Endothelial cell of umbilical vein (primary cell): ENCODE data around the gene TRAPPC8. TPM values are rescaled to one million over a fixed set of nuclear protein-coding genes. Genes with fewer than 3 reads are reported as not detected.

Source experiments
- BruUV-seq: library from RNA; stranded (reverse); fragments of 400-500 nt; replicated peaks from 2 replicates; lab custom pipeline; 2021; lab: Mats Ljungman, UMichigan
- CTCF ChIA-PET: fragments of 300-600, 350-600 bp; sonication (Branson Sonifier 250); formaldehyde crosslinking; loops from one replicate; lab custom pipeline; 2021; ENCODE audit warnings: antibody characterized with exemption, inconsistent platforms; lab: Charles Lee
- POLR2A ChIA-PET: fragments of 300-600, 350-600 bp; sonication (Branson Sonifier 250); formaldehyde crosslinking; loops from one replicate; lab custom pipeline; 2021; ENCODE audit warnings: antibody characterized with exemption, inconsistent platforms; lab: Charles Lee
- DNase-seq: peaks from one replicate; pipeline ENCODE4 v3.0.0-alpha.2; 2011; ENCODE audit warnings: low read depth, low spot score
- FAIRE-seq: peaks from 2 replicates; lab custom pipeline; 2011; peaks lifted over from hg19 to GRCh38; lab: Jason Lieb, UNC
- H2AFZ ChIP-seq: 2 replicates; pipeline ENCODE4 v1.6.0; 2012; ENCODE audit warnings: low read depth, low read length, control low read depth, inconsistent platforms
- H3K27ac ChIP-seq: 2 replicates; pipeline ENCODE4 v1.5.1; 2011; ENCODE audit warnings: low read depth, mild to moderate bottlenecking, control low read depth, low read length, moderate library complexity; ENCODE audit not compliant: insufficient read depth
- H3K27me3 ChIP-seq, 2 experiments: 2 replicates each; pipeline versions ENCODE4 v1.6.0 to v1.6.1; 2011; ENCODE audit warnings: low read length in 2 of 2, mixed read lengths in 1 of 2; ENCODE audit not compliant: control insufficient read depth in 2 of 2, insufficient read depth in 2 of 2
- H3K36me3 ChIP-seq, 2 experiments: 2 replicates in 1 of 2; 3 replicates in 1 of 2; pipeline ENCODE4 v1.5.1; 2011; ENCODE audit warnings: low read length in 2 of 2, mild to moderate bottlenecking in 1 of 2, moderate library complexity in 1 of 2; ENCODE audit not compliant: control insufficient read depth in 2 of 2, insufficient read depth in 2 of 2; ENCODE audit errors: extremely low read depth in 1 of 2
- H3K4me1 ChIP-seq: 3 replicates; pipeline ENCODE4 v1.5.1; 2011; ENCODE audit warnings: mild to moderate bottlenecking, low read length; ENCODE audit not compliant: control insufficient read depth, insufficient read depth; ENCODE audit errors: extremely low read depth
- H3K4me2 ChIP-seq: 2 replicates; pipeline ENCODE4 v1.6.1; 2011; ENCODE audit warnings: low read length, control low read depth, mixed read lengths; ENCODE audit not compliant: insufficient read depth
- H3K4me3 ChIP-seq, 3 experiments: fragments of 200-600 bp in 1 of 3; sonication (generic), shearing (Covaris generic) in 1 of 3; replicated peaks in 1 of 3; 2 replicates each; pipeline ENCODE4 v1.5.1; 2011 to 2016; ENCODE audit warnings: control low read depth in 3 of 3, low read length in 3 of 3, mild to moderate bottlenecking in 2 of 3, inconsistent platforms in 1 of 3, low read depth in 1 of 3, moderate library complexity in 1 of 3; ENCODE audit not compliant: insufficient read depth in 1 of 3
- H3K79me2 ChIP-seq: 2 replicates; pipeline ENCODE4 v1.6.0; 2012; ENCODE audit warnings: low read length, inconsistent platforms; ENCODE audit not compliant: control insufficient read depth, insufficient read depth
- H3K9ac ChIP-seq: replicated peaks from 2 replicates; pipeline ENCODE3; 2011; ENCODE audit warnings: low read length, control low read depth; ENCODE audit not compliant: insufficient read depth; ENCODE audit errors: extremely low read depth
- H3K9me1 ChIP-seq: replicated peaks from 3 replicates; pipeline ENCODE4 v1.6.0; 2011; ENCODE audit warnings: mild to moderate bottlenecking, low read length; ENCODE audit not compliant: control insufficient read depth, insufficient read depth; ENCODE audit errors: extremely low read depth
- H3K9me3 ChIP-seq: replicated peaks from 2 replicates; pipeline ENCODE4 v1.5.1; 2012; ENCODE audit warnings: low read length, inconsistent platforms; ENCODE audit not compliant: control insufficient read depth, insufficient read depth
- H4K20me1 ChIP-seq: replicated peaks from 2 replicates; pipeline ENCODE3; 2011; ENCODE audit warnings: mild to moderate bottlenecking, low read length; ENCODE audit not compliant: control insufficient read depth, insufficient read depth; ENCODE audit errors: extremely low read depth
- CTCF ChIP-seq, 2 donors: IDR thresholded peaks; 1 replicate in 1 of 2; 2 replicates in 1 of 2; pipeline ENCODE4 v1.5.1; 2011; ENCODE audit warnings: low read length in 2 of 2, mild to moderate bottlenecking in 2 of 2, moderate library complexity in 2 of 2, control low read depth in 1 of 2, inconsistent platforms in 1 of 2, low read depth in 1 of 2; ENCODE audit not compliant: insufficient read depth in 1 of 2; ENCODE audit errors: extremely low read depth in 1 of 2
- EZH2 ChIP-seq: IDR thresholded peaks from 2 replicates; pipeline ENCODE4 v1.6.1; 2012; ENCODE audit warnings: borderline replicate concordance, low read depth, mild to moderate bottlenecking, moderate library complexity, low read length, inconsistent platforms; ENCODE audit not compliant: severe bottlenecking
- FOS ChIP-seq: IDR thresholded peaks from 2 replicates; pipeline ENCODE4 v1.6.1; 2011; ENCODE audit warnings: mild to moderate bottlenecking, low read length, moderate library complexity, borderline replicate concordance; ENCODE audit not compliant: insufficient read depth
- GATA2 ChIP-seq: IDR thresholded peaks from 2 replicates; pipeline ENCODE4 v1.7.0; 2011; ENCODE audit warnings: low read depth, mild to moderate bottlenecking, moderate library complexity, mixed read lengths, low read length; ENCODE audit not compliant: insufficient read length, insufficient read depth
- JUN ChIP-seq: IDR thresholded peaks from 2 replicates; pipeline ENCODE4 v1.6.1; 2011; ENCODE audit warnings: borderline replicate concordance, low read depth; ENCODE audit not compliant: insufficient read length, insufficient read depth
- MAX ChIP-seq: IDR thresholded peaks from 2 replicates; pipeline ENCODE4 v1.6.1; 2011; ENCODE audit not compliant: insufficient read depth, insufficient read length
- MYC ChIP-seq: IDR thresholded peaks from one replicate; pipeline ENCODE4 v1.6.1; 2011; ENCODE audit warnings: mild to moderate bottlenecking, low read depth, low read length
- POLR2A ChIP-seq: IDR thresholded peaks from 2 replicates; pipeline ENCODE4 v1.6.1; 2012; ENCODE audit warnings: low read depth, mild to moderate bottlenecking, control low read depth, low read length
- POLR2AphosphoS5 ChIP-seq: IDR thresholded peaks from 2 replicates; pipeline ENCODE4 v1.6.1; 2012; ENCODE audit warnings: low read depth, mild to moderate bottlenecking, control low read depth, low read length, moderate library complexity; ENCODE audit not compliant: insufficient read depth
- dilution Hi-C: fragments of 300-500 bp; cut with MboI; formaldehyde crosslinking; loops from one replicate; pipeline ENCODE4 v1.15.0; 2019; ENCODE audit warnings: low sequenced_read_pairs; ENCODE audit not compliant: extremely low pct_ligation_motif_present
- intact Hi-C: fragments of 100-400 bp; cut with micrococcal nuclease; formaldehyde crosslinking; loops from one replicate; pipeline ENCODE4 v1.10.0; 2022
- polyA plus RNA-seq, 4 experiments: library from polyadenylated mRNA; depleted of rRNA in 3 of 4; stranded (reverse) in 3 of 4; unstranded in 1 of 4; fragments of >200 nt; gene quantifications; 2 replicates each; pipeline versions ENCODE4 v1.2.1 to v1.2.3, GENCODE V29; 2011 to 2012; ENCODE audit warnings: missing spikeins in 1 of 4
- total RNA-seq: library from RNA; stranded (reverse); gene quantifications from 2 replicates; pipeline ENCODE4 v1.2.3, GENCODE V29; 2021

TRAPPC8 gene
- total and polyA plus RNA-seq, 2 donors (not counting 3 experiments of a cell fraction or from before 2014, with no cell fraction given) = 25.0 to 30.1 TPM

- no peak overlapping the region for H3K4me3 ChIP-seq
- no peak overlapping the region for H3K27ac ChIP-seq
- POLR2A ChIA-PET = no interaction called here
- no peak overlapping the region for H3K4me2 ChIP-seq
- no TSS peak for BruUV-seq
- FAIRE-seq (no peak), DNase-seq (no peak)
- CTCF ChIA-PET = interaction anchor here (1.2 to 1.9 kb wide), 3 partner anchors 14 to 102 kb away, joined by 3 to 5 read pairs (median 4); no protein-coding TSS in a partner anchor
- H3K9ac ChIP-seq = no peak overlapping the region
- peaks cover 0 to 2% of the 10 kb centered on the region in 2 experiments for H3K27me3 ChIP-seq
- dilution Hi-C loops = no loop called here
- H3K79me2 ChIP-seq = no peaks in the 10 kb centered on the region
- intact Hi-C loops = no loop called here
- peaks cover 2% of the 10 kb centered on the region for H3K9me3 ChIP-seq
- no peaks in the 10 kb centered on the region for H3K4me1 ChIP-seq
- no peaks in the 10 kb centered on the region for H3K9me1 ChIP-seq
- TF ChIP-seq POLR2A (no peak), MYC (no peak), POLR2AphosphoS5 (no peak), GATA2 (no peak), EZH2 (no peak), MAX (no peak), CTCF (IDR thresholded peaks at IDR 0.05; ENCODE audit: extremely low read depth in 1 of 2, insufficient read depth in 1 of 2, low read depth in 1 of 2, low read length in 2 of 2) (no peak), JUN (no peak), FOS (no peak)
- H4K20me1 ChIP-seq = no peaks in the 10 kb centered on the region
- H2AFZ ChIP-seq = no peak overlapping the region
- H3K36me3 ChIP-seq = no peaks in the 10 kb centered on the region
These were observed 27.7 kb upstream of the TRAPPC8 start for GRCh38 chr18:31970617-31971016.
